Fibroblast of pulmonary artery (primary cell): ENCODE results near the gene SPDYE4.

Experiments used
- DNase-seq: peaks from one replicate; pipeline ENCODE4 v3.0.0-alpha.2; 2010; ENCODE audit warnings: low read depth
- H3K4me3 ChIP-seq: replicated peaks from 2 replicates; pipeline ENCODE4 v1.5.1; 2011; ENCODE audit warnings: low read depth, mild to moderate bottlenecking, control low read depth, low read length, moderate library complexity
- CTCF ChIP-seq: IDR thresholded peaks from 2 replicates; pipeline ENCODE4 v1.5.1; 2011; ENCODE audit warnings: mild to moderate bottlenecking, control low read depth, low read length, inconsistent platforms; ENCODE audit errors: missing control alignments

Gene SPDYE4

GRCh38 chr17:8741366-8741765, 17.0 kb downstream of the SPDYE4 start:
- H3K4me3 ChIP-seq: no peak overlapping the region
- DNase-seq: no peak
- TF ChIP-seq CTCF: no peak

GRCh38 chr17:8740486-8740885, 17.9 kb downstream of the SPDYE4 start:
- no peak for DNase-seq

GRCh38 chr17:8739097-8739496, 19.2 kb downstream of the SPDYE4 start:
- no peak for DNase-seq
- TF ChIP-seq CTCF: no peak
- H3K4me3 ChIP-seq: no peak overlapping the region

More at GRCh38 chr17:8740486-8740885, 17.9 kb downstream of the SPDYE4 start:
- no peak for TF ChIP-seq CTCF
- no peak overlapping the region for H3K4me3 ChIP-seq

GRCh38 chr17:8736796-8737195, 21.6 kb downstream of the SPDYE4 start:
- no peak overlapping the region for H3K4me3 ChIP-seq
- TF ChIP-seq CTCF: no peak
- DNase-seq: no peak

- no peak overlapping the region for H3K4me3 ChIP-seq
- no peak for TF ChIP-seq CTCF
- DNase-seq: no peak
These were observed 22.0 kb downstream of the SPDYE4 start for GRCh38 chr17:8736362-8736761.

GRCh38 chr17:8735336-8735939, 22.9 kb downstream of the SPDYE4 start:
- H3K4me3 ChIP-seq: no peak overlapping the region
- no peak for TF ChIP-seq CTCF

GRCh38 chr17:8734876-8735275, 23.5 kb downstream of the SPDYE4 start:
- TF ChIP-seq CTCF: no peak
- no peak for DNase-seq
- no peak overlapping the region for H3K4me3 ChIP-seq

More at GRCh38 chr17:8735336-8735939, 22.9 kb downstream of the SPDYE4 start:
- DNase-seq: no peak
